GM19351 (cell line): Measurements from ENCODE around the gene MPRIP.
A peak's percentile ranks its signal among the peaks of the same experiment; 100 is the strongest.
"Not testable (repeated sequence)": the region's sequence is repeated elsewhere in the genome, so short reads cannot be mapped to it uniquely, and the experiment has no call there.

Source experiments
- ATAC-seq: cut with Tn5 transposase; IDR thresholded peaks from one replicate; pipeline ENCODE4 v1.9.1; 2021; ENCODE audit warnings: mild to moderate bottlenecking, moderate library complexity; ENCODE audit not compliant: unreplicated experiment

Gene MPRIP

DNA sequence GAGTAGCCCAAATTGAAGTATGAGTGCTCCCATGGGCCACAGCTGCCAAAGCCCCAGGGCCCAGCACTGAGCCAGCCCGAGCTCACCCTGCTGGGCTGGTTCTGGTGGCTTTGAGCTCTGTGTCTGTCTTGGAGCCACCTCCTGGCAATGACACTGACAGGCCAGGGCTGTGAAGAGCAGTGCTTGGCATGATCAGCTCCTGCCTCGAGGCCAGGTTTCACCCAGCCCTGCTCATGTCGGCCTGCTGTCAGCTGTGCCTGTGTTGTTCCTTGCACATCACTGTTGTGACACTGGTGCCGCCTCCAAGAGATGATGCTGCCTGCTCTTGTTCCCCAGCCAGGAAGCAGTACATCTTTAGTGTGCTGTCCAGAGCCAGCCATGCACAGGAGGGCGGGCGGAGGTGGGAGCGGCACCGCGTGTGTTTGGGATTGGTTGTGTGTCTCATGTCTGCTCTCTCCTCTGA is 137.9 kb downstream of the MPRIP start:
- no peak for ATAC-seq

DNA sequence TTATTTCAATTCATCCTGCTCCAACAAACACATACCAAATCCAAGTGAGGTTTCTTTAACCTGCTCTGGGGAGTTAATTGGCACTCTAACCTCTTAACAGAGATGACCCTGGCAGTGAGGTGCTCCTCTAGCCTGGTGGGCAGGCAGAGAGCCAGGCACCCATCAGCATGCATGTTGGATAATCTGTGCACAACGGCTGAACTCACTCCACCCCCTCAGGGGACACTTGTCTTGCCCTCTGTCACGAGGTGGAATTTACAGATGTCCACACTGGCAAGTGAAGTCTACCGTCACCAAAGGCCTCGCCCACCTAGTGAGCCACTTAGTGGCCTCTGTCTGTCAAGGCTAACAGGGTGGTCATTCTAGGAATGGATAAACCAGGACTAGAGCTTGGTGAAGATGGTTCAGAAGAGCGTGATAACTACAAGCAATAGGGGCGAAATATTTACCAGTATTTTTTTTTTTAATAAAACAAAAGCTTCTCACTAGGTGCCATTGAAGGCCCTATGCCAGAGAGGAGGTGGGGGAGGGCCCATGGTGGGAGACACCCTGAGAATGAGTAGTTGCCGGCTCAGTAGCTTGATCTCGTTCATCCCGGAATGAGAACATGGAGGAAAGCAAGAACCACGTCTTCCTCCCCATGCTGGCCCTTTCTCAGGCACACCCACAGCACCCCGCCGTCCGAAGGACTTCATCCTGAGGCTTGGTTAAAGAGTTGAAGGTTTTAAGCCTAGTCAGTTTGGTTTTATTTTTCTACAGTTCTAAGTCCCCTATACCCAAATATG is 138.7 kb downstream of the MPRIP start:
- no peak for ATAC-seq

- no peak for ATAC-seq
Measured at GRCh38 chr17:17181666-17182597, 139.7 kb downstream of the MPRIP start.

- no peak for ATAC-seq
Measured at GRCh38 chr17:17182598-17183136, 140.4 kb downstream of the MPRIP start.

DNA sequence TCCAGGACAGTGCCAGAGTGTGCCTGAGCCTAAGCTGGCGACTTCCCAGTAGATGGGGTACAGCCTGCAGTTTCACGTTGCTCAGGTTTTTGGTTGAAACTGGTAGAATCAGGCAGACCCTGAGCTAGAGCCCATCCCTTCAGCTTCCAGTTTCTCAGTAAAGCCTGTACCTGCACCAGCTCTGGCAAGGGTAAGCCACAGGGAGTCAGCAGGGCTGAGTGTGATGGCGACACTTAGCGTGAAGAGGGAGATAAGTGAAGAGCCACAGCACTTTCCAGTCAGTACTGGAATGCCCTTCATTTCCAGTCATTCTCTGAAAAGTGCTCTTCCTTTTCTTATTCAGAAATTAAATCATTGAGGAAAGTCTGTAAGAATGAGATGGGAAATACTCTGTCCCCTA is 141.5 kb downstream of the MPRIP start:
- no peak for ATAC-seq

DNA sequence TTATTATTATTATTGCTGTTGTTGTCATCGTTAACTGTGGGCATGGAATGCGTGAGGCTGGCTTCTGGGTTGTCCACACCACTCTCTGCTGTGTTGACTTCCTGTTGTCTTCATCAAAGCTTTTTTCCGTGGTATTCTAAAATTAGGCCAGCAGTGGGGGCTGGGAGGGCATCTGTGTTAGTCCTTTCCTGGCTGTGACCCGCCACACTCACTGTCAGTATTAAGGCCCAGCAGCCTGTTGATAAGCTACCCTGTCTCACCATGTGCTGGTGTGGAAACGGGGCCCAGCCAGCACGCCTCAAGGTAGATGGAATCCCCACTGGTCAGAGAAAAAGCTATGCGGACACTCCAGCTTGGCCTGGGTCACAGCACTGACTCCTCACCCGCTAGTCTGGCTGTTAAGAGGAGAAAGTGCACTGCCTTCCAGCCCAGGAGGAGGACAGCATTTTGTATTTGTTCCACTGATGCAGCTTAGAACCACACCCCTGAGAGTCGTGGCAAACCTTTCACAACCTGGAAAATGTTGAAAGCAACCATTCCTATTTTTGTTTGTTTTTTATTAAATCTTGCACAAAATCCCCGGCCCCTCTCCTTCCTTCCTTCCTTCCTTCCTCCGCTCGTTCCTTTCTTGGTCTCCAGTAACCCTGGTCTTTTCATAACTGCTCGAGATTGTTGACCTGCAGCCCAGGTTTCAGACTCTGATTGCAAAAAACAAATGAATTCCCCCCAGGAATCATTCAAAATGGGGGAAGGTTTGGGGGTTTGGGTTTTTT is 142.9 kb downstream of the MPRIP start:
- not testable (repeated sequence) for ATAC-seq

DNA sequence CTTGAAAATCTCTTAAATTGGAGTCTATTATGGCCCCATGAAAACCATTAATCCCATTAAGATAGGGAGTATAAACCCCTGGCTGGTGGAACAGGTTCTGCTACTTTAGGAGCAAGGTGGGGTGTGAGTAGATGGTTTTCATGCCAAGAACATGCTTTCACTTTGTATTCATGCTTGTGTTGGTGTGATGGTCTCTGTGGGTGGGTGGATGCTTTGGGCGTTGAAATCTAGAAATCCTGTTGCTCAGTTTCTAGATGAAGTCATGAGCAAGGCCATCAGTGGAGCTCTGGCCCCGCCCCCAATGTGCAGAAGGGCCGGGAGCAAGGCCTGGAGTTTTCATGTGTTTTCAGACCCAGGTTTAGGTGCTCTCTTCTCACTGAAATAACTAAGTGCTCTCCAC is 143.8 kb downstream of the MPRIP start:
- ATAC-seq: peak; percentile 63

DNA sequence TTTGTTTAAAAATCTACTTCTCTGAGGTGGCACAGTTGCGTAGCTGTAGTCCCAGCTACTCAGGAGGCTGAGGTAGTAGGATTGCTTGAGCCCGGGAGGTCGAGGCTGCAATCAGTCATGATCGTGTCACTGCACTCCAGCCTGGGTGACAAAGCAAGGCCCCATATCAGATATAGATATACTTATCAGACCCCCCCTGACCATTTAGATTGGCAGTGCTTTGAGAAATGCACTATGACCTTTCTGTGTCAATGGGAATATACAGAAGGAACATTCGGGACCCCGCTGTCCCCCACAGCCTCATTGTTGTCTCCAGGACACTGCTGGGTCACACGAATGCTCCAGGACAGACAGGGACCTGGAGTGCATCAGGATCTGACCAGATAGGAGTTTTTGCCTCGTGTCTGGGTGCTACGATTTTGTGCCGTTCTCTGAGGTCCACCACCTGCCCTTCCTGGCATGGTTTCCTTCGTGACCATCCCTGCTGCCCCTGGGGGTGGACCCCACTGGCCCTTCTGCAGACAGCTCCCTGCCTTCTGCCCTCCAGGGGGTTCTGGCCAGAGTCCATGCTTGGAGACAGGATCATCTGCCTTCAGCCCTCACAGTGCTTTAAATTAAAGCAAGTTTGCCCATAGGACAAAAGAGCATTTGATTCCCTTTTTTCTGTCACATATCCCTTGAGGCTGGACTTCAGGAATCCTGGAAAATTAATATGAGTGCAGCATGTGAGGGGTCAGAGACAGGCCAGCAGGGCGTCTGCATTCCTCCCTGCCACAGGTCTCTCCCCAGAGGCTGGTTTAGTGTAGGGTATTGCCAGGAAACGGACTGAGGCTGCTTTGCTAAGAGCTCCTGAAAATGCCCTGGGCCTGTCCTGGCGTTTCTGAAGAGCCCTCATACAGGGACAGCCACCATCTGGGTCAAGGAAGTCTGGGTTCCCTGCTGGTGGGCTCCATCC is 144.6 kb downstream of the MPRIP start:
- no peak for ATAC-seq

DNA sequence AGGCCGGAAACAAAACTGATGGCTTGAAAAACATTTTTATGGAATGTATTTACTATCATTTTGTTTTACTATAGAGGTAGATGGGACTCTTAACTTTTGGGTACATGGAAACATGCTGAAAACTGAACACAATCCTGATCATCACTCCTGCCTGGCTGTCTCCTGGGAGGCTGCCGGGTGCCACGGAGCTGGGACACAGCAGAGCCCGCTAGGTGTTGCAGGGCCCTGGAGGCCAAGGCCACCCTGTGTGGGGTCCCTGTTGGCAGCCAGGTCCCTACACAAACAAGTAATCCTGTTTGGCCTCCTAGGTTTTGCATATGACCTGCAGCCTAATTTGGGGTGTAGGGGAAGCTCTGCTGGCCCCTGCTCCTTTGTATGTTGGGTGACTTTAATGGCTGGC is 146.3 kb downstream of the MPRIP start:
- no peak for ATAC-seq

DNA sequence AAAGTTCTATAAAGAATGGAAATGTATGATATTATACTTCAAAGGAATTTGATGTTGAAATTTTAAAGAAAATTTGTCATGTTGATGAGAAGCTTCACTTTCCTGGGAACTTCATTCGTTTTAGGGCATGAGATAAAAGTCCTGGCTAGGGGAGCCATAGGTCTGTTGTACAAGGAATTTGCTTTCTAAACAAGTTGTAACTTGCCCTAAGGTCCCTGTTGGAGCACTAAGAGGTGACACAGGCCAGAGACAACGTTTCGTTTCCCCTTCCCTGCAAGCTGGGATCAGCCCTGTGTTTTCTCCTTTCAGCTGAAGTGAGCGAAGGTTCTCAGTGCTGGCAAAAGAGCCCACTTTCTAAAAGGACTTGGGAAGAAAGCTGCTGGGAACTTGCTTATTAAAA is 147.3 kb downstream of the MPRIP start:
- ATAC-seq: no peak

GRCh38 chr17:17190188-17190587 is 147.9 kb downstream of the MPRIP start:
- no peak for ATAC-seq

GRCh38 chr17:17191346-17191792 is 149.1 kb downstream of the MPRIP start:
- no peak for ATAC-seq

GRCh38 chr17:17191961-17192381 is 149.7 kb downstream of the MPRIP start:
- no peak for ATAC-seq

GRCh38 chr17:17195466-17195865 is 153.2 kb downstream of the MPRIP start:
- not testable (repeated sequence) for ATAC-seq

DNA sequence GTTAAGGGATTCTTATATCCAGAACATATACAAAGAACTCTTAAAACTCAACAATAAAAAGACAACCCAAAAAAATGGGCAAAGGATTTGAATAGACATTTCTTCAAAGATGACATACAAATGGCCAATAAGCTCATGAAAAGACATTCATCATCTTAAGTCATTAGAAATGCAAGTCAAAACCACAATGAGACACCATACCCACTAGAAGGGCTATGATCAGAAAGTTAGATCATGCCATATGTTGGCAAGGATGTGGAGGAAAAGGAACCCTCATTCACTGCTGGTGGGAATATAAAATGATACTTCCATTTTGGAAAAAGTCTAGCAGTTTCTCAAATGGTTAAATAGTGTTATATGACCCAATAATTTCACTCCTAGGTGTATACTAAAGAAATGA is 154.5 kb downstream of the MPRIP start:
- ATAC-seq: no peak

DNA sequence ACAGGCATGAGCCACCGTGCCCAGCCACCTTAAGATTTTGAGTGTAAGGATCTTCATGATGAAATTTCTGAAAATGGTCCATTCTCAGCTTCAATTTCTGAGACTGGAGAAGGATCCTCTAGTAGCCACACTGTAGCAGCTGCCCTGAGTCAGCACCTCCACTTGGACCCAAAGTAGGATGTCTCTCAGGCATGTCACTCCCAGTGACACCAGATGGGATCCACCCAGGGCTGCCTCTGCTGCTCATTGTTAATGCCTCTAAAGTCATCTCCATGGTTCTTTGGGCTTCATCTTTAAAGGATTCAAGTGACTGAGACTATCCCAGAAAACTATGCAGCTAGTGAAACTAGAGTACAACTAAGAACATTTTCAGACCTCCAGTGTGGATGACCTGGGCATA is 156.0 kb downstream of the MPRIP start:
- no peak for ATAC-seq

- ATAC-seq: no peak
Measured at GRCh38 chr17:17200311-17200710, 158.1 kb downstream of the MPRIP start.

DNA sequence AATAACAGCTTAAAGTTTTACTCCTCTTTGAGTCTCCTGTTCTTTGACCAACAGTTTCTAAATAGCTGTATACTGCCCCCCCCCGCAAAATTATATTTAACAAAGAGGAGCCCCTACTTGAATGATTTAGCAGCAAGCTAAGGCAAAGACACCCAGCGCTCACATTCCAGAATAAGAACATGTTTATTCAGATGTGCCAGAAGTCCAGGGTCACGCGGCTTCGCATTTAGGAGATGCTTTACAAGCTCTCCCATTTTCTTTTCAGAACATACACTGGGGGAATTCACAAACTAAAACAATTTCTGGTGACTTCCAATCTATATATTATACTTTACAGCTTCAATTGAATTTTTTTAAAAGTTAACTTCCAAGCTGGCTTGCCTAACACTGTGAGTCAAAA is 158.6 kb downstream of the MPRIP start:
- no peak for ATAC-seq

DNA sequence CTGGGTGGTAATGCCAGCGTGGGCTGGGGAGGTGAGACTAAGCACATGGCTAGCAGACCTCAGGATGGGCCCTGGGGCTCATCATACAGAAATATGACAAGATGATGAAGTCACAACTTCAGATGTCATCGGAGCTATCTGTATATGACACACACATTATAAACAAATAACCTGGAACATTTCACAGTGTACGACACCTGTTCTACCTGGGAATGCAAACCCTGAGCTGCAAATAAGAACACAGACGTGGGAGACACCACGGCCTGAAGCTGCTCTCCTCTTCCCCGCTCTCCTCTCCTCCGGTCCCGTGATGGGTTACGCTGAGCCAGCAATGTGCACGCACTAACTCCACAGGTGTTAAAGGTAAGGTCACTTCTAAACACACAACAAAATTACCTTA is 159.0 kb downstream of the MPRIP start:
- no peak for ATAC-seq

DNA sequence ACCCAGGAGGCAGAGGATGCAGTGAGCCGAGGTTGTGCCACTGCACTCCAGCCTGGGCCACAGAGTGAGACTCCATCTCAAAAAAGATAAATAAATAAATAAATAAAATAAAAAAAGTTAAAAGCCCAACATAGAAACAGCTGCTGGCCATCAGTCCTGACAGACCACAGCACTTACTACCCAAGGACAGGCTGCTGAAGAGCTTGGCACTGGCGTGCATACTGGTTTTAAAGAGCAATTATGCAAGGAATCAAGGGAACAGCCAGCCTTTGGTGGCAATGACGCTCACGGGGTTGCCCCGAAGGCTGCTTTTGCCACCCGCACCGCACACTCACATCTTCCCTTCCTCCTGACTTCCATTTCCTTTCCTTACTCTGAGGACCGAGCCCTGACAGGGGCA is 159.7 kb downstream of the MPRIP start:
- ATAC-seq: no peak
